ENCODE data around the gene APLF.
"Not testable (repeated sequence)": the region's sequence is repeated elsewhere in the genome, so short reads cannot be mapped to it uniquely, and the experiment has no call there.

Gene APLF

GRCh38 chr2:68594041-68594440, 126.7 kb downstream of the APLF start:
- DNase-seq: no peak

- peak in 1 of 2 experiments; percentile 35 for DNase-seq
Measured at GRCh38 chr2:68594674-68595492, 127.5 kb downstream of the APLF start.

GRCh38 chr2:68595493-68595785, 128.1 kb downstream of the APLF start:
- not testable (repeated sequence) for DNase-seq

- not testable (repeated sequence) for DNase-seq
Measured at GRCh38 chr2:68600495-68600894, 133.1 kb downstream of the APLF start.

GRCh38 chr2:68603059-68603458, 135.7 kb downstream of the APLF start:
- no peak for DNase-seq

GRCh38 chr2:68604077-68604476, 136.7 kb downstream of the APLF start:
- no peak for DNase-seq

GRCh38 chr2:68605939-68606338, 138.6 kb downstream of the APLF start:
- no peak for DNase-seq

- no peak for DNase-seq
Measured at GRCh38 chr2:68606759-68607158, 139.4 kb downstream of the APLF start.

- DNase-seq: no peak
Measured at GRCh38 chr2:68607837-68608236, 140.5 kb downstream of the APLF start.

- DNase-seq: no peak
Measured at GRCh38 chr2:68612765-68613519, 145.6 kb downstream of the APLF start.

- no peak for DNase-seq
Measured at GRCh38 chr2:68620772-68621171, 153.4 kb downstream of the APLF start.

GRCh38 chr2:68623820-68624219, 156.4 kb downstream of the APLF start:
- no peak for DNase-seq

- DNase-seq: no peak
Measured at GRCh38 chr2:68627615-68628014, 160.2 kb downstream of the APLF start.

Measured in SW 1271 (cell line).